GM03348 (cell line): ENCODE data around the gene CHRND.
"Not testable (repeated sequence)": the region's sequence is repeated elsewhere in the genome, so short reads cannot be mapped to it uniquely, and the experiment has no call there.

Experiments
- DNase-seq: peaks from one replicate; pipeline ENCODE4 v3.0.0; 2012; ENCODE audit warnings: low spot score

The CHRND gene

GRCh38 chr2:232528746-232529460 is 2.9 kb downstream of the CHRND start:
- peak; percentile 56 for DNase-seq

- no peak for DNase-seq
Observed at GRCh38 chr2:232529806-232530547, 4.0 kb downstream of the CHRND start.

- no peak for DNase-seq
Observed at GRCh38 chr2:232530626-232531260, 4.8 kb downstream of the CHRND start.

GRCh38 chr2:232532419-232532818 is 6.5 kb downstream of the CHRND start:
- DNase-seq, result no peak

- not testable (repeated sequence) for DNase-seq
Observed at GRCh38 chr2:232532821-232533220, 6.9 kb downstream of the CHRND start.

- no peak for DNase-seq
Observed at GRCh38 chr2:232533944-232534710, 8.2 kb downstream of the CHRND start.

GRCh38 chr2:232534940-232535651 is 9.1 kb downstream of the CHRND start:
- no peak for DNase-seq

- DNase-seq, result no peak
Observed at GRCh38 chr2:232535761-232536530, 10.0 kb downstream of the CHRND start.

GRCh38 chr2:232537079-232537478 is 11.1 kb downstream of the CHRND start:
- DNase-seq, result no peak

GRCh38 chr2:232537499-232537898 is 11.5 kb downstream of the CHRND start:
- DNase-seq, result no peak

GRCh38 chr2:232538671-232539070 is 12.7 kb downstream of the CHRND start:
- no peak for DNase-seq

GRCh38 chr2:232539298-232540231 is 13.6 kb downstream of the CHRND start, which contains the start of gene CHRNG:
Gene CHRNG, plus strand, starts transcription at chr2:232539692. Its CDS starts 56 bp downstream, at chr2:232539748.
- no peak for DNase-seq

GRCh38 chr2:232540441-232541041 is 14.6 kb downstream of the CHRND start:
- no peak for DNase-seq

GRCh38 chr2:232541195-232541960 is 15.4 kb downstream of the CHRND start:
- no peak for DNase-seq

- no peak for DNase-seq
Observed at GRCh38 chr2:232541961-232542714, 16.2 kb downstream of the CHRND start.

GRCh38 chr2:232542715-232543467 is 16.9 kb downstream of the CHRND start:
- DNase-seq, result no peak

GRCh38 chr2:232543491-232543890 is 17.5 kb downstream of the CHRND start:
- DNase-seq, result no peak
